Measurements from ENCODE around the gene ILDR2.

The ILDR2 gene

DNA sequence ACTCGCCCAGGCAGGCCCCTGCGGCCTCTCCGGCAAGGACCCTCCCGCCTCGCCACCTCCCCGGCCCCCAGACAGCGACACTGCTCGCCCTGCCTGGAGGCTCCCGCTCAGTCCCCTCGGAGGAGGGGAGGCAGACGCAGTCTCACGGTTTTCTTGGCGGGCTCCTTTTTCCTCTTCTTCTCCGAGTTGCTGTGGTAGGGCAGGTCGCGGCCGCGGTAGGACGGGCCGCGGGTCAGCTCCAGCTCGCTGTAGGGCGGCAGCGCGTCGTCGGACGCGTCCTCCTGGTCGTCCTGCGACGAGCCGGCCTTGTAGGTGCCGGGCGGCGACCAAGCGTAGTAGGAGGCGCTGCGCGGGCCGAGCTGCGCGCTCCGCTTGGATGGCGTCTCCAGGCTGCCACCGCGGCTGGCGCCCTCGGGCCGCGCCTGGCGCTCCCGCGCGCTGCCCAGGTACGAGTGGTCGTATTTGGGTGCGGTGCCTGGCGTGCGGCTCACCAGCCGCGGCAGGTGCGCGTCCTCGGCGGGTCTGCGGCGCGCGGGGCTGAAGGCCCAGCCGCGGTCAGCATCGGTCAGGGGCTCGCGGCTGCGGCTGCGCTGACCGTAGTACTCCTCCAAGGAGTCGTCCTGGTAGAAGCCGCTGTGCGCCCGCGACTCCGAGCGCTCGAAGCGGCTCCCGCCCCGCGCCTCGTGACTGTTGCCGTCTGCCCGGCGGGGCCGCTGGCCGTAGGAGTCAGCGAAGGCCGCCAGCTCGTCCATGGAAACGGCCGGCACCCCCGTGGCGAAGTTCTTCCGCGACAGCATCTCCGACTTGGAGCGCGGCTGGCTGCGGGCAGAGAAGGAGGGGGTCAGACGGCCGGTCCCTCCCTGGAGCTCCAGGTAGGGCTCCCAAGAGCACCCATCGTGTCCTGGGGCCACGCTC lies 54.5 kb downstream of the ILDR2 start:
- no peak for DNase-seq

DNA sequence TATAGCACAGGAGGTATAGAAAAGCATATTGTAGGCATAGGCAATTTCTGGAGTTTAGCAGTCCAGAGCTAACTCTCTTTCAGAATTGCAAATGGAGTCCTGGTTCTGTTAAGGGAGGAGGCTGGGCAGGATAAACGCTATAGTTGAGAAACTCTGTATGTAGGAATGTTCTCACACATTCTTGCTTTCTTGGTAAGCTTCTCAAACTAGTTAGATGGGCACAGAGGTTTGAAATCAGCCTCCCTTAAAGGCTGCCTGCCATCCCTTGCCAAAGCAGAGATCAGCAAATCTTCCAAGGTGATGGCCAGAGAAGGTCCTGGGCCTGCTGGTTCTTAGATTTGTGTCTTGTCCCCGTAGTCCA lies 56.4 kb downstream of the ILDR2 start:
- no peak for DNase-seq

DNA sequence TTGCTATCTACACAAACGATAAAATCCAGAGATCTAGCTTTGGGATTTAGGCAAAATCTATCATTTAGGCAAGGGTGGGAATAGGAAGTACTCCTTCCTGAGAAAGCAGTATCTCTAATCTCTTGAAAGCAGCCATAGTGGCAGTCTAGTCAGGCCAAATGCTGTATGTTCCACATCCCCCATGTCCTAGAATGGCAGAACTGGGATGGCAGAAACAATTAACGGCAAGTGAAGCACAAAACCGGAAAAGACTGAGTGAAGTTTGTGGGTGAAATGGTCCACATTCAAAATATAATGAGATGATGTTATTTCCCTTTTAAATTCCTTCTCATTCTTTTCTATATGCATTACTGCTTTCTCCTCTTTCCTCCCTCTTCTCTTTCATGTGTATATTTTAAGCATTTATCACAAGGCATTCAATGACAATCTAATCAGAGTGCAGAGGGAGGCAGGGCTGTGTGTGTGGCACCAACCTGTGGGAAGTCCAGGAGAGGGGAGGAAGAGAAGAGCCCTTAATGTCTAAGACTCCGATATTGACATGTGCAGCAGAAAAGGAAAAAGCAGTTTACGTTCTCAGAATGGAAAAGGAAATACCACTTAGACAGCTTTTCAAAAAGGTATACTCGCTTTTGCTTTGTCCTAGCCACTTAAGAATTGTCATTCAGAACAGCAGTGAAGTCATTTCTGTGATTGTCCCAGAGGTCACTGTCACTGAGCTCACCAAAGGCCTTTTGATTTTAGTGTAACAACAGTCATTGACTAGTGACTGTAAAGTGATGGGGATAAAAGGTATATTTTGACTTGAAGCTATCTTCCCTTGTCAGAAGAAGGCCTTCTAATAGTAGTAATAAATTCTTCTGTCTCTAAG lies 57.0 kb downstream of the ILDR2 start:
- DNase-seq = no peak

DNA sequence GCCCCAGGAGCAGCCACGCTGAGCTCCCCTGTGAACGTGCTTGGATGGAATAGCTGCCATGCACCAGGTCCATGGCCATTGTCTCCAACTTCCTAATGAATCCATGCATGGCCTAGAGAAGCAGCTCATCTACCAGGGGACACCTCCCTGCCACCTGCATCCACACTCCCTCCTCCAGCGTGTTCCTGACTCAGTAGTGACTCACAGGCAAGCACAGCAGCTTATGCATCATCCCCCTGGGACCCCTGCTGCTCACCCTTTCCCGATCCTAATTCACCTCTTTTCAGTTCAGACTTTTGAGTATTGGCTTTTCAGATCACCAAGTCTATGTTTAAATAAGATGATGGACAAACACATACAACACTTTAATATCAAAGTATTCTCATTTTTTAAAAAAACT lies 59.4 kb downstream of the ILDR2 start:
- no peak for DNase-seq

DNA sequence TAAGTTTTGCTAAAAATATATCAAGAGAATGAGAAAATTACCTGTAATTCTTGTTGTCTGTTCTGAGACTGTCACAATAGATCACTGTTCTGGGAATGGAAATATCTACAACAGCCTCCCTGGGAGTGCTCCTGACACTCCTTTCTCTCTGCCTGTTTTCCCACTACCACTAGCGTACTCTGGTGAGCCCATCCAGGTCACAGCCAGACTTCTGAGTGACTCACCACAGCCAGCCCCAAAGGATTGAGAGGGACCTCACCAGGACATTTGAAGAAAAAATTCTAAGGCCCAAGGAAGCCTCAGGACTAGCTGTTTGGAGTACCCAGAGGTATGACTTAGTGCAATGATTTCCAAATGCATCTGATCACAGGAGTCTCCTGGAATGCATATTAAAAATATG lies 60.3 kb downstream of the ILDR2 start:
- DNase-seq = no peak

DNA sequence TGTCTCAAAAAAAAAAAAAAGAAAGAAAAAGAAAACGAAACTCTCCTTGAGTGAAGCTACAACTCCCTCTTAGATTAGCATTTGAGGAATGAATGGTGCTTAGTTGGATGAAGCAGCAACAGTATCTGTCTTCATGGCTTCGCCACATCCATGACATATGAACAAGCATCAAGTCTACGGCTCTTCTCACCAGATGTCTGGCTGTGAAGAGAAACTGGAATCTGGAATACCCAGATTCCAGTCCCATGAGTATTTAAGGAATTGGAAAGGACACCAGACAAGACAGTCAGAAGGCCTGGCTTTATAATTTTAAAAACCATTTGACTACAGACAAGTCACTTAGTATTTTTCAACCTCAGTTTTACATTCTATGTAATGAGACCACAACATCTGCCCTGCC lies 61.2 kb downstream of the ILDR2 start:
- no peak for DNase-seq

DNA sequence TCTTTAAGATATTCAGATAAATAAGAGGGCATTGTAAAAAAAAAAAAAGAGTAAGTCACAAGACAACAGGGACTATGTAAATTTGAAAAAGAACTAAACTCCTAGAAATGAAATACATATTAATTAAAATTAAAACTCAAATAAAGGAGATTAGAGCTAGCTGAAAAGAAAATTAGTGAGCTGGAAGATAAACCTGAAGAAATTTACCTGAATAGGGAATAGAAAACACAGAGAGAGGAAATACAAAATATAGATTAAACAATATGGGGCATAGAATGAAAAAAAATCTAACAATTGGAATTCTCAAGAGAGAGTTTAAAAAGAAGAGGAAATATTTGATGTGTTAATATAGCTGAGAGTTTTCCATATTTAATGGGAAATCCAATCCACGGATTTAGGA lies 63.7 kb downstream of the ILDR2 start:
- DNase-seq = no peak

DNA sequence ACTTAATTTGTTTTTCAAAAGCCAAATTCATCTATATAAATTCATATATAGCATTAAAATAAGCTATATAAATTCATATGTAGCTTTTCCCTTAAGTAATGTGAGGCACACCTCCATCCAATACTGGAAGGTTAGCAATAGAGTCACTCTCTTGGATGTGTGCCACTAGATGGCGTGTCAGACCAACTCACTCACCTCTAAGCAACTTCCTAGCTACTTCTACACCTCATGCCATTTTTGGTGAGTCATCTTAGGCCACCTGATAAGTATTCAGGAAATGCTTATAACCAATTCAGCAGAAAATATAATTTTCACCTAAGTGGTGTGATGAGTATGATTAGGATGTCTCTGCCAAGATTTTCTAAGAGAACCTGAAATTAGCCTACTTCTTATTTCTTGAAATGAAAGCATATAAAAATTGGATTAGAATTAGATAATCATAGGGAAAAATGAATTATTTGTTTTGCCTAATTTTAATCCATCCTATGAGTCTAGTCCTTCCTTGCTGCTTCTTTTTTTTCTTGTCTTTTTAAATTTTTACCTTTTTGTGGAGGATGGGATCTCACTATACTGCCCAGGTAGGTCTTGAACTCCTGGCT lies 64.8 kb downstream of the ILDR2 start:
- DNase-seq = peak; percentile 78

DNA sequence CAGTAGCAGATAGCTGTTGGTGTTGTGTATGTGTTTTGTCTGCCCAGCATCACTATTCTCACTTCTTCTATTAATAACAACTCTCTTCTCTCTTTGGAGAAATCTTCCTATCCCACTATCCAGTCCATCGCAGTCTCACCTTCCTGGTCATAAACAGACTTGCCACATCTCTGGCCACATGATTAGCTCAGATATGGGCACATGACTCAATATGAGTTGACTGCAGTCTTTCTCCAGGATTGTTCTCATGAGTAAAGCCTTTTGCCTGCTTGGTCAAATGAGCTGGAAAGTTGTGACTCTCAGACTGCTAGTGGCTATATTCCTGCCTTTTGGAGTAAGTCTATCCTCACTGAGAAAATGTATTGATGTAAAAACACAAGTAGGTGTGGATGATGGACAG lies 66.4 kb downstream of the ILDR2 start:
- no peak for DNase-seq

DNA sequence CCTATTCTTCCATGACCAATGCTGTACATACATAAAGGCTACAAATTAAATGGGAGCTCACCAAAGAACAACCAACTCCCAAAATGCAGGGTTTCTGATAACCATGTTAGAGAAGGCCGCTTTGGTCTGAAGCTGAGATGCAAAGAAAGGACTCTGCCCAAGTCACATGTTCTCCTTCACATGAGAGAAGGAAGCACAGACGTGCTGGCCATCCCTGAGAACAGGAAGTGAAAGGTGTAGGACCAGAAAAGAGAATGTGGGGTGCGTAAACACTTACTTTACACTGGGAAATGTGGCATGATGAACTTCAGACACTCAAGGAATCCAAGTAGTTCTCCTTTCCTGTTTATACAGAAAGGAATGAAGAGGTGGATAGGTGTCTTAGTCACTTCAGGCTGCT lies 67.6 kb downstream of the ILDR2 start:
- DNase-seq = no peak

DNA sequence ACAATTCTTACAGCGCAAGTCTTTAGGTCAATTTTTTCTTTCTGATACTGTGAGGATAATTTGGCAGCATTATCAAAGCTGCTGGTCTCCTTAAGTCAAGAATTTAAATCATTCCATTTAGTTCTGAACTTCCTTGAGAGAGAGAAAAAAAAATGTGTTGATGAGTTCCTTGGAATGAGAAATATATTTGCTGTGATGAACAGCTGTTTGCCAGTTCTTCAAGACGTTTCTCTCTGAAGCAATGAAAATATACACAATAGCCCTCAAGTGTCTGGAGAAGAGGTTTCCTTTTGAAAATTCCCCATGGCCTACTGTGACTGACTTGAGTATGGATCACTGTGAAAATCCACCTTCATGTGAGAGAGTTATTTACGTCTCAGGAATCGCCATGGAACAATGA lies 68.3 kb downstream of the ILDR2 start:
- no peak for DNase-seq

DNA sequence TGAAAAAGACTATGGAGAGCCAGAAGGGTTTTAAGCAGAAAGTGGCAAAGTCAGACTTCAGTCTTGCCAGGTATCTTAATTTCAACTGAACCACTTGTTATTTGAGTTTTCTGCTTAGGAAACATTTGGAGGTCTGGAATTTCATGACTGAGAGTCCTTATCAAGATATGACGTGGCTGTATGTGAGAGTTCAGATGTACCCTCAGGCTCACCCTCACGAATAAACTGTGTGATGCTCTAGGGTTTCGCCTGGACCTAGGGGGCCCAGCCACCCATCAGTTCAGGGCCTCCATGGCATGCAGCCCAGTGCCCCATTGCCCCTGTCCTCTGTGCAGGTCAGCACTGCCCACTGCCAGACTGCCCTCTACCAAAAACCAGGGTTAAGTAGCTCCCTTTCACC lies 68.7 kb downstream of the ILDR2 start:
- DNase-seq = no peak

DNA sequence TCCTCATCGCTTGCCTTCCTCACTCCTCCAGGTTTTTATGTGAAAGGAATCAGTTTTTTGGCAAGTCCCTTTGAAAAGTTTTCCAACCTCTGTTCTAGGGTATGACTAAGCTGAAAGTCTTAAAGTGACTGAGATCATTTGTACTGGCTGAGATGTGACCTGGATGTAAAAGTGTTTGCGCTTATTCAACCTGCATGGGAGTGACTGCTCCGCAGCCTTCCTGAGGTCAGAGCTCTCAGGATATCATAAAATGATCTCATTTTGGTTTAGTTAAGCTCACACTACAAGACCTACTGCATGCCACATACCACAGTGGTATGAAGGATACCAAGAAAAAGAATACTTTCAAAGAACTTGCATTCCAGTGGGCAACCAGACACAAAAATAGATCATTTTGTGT lies 69.4 kb downstream of the ILDR2 start:
- DNase-seq = no peak

DNA sequence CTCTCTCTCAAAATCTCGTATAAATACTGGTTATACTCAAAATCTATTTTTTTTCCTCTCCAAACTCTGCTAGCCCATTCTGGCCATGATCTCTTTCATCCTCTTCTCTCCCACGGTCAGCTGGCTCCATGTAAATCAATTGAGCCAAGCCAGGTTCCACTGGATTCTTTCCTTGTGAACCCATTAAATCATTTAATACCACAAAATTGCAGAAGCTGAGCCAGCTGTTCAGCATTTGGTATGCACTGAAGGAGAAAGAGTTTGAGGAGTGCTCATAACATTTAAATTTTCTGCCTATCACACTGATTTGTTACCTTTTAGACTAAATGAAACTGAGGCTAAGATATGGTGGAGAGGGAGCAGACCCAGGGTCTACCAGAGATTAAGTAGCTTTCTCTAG lies 70.2 kb downstream of the ILDR2 start:
- no peak for DNase-seq

DNA sequence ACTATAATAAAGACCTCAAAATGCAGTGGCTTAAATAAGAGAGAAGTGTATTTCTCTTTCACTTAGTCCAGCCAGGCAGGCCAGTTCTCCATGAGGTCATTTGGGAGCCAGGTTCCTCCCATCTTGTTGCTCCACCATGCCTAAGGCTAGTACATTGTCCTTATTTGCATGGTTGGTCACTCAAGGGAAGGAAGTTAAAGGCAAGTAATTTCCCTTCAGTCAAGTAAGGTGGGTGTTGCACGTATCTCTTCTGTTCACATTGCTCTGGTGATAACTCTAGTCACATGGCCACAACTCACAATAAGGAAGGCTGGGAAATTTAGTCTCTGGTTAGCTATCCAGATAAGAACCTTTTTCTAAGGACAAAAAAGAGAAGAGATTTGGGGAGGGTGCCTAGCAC lies 72.1 kb downstream of the ILDR2 start:
- no peak for DNase-seq

DNA sequence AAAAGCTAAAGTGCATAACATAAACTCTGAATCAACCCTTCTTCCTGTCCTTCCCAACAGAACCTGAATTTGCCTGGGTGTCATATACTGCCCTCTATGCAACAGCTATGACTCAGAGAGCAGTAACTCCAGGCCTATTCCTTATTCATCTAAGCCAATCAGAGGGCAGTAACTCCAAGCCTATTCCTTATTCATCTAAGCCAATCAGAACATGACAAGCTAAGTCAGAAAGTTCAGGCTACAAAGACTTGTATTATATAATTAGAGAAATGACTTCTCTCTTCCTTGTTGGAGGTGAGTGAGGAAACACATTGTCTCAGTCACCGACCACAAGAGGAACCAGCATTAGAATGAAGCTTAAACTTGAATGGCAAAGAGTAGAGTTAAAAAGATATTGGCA lies 73.1 kb downstream of the ILDR2 start:
- DNase-seq = no peak

DNA sequence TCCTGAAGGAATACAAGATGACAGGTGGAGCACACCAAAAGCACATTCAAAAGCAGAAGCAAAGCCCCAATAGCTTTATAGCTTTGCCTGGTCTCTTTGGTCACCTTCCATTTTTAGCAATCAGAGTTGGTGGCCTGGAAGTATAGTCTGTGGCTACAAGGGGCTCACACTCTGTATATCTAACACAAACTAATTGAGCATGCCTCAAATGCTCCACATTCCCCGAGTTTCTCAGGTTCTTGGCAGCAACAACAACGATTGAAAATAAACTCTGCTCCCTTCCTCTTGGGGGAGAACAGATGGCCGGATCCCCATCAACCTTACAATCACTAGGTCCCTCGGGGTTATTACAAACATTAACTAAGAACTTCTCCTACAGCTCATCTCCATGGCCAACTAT lies 74.4 kb downstream of the ILDR2 start:
- DNase-seq = no peak

DNA sequence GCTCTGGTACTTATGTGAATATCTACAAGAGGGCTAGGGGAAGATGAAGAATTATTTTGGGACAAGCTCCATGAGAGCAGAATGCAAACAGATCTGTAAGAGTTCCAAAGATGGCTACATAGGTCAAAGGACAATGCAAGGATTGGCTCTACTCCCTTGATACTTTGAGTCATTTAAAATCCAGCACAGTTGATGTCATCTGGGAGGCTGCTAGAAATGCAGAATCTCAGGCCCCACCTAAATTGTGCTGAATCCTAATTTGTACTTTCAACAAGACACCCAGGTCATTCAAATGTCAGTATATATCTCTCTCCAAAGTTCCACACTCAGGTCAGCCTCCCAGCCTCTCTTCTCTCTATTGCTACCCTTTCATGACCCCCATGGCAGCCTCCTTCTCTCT lies 75.6 kb downstream of the ILDR2 start:
- no peak for DNase-seq

DNA sequence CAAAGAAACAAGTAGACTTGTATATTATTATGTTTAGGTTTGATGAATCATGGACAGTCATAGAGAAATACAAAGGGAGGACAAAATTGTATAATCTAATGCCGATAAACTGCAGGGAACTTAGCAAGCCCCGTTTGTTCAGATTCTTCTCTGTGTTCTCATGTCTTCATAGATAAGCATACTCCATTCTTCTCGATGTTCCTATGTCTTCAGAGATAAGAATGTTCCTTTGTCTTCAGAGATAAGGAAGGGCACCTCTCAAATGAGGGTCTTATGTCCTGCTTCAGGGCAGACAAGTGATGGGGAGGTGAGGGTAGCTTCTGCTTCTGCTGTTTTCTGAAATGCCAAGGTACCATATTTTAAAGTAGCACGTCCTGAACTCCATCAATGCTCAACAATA lies 79.6 kb downstream of the ILDR2 start:
- no peak for DNase-seq

DNA sequence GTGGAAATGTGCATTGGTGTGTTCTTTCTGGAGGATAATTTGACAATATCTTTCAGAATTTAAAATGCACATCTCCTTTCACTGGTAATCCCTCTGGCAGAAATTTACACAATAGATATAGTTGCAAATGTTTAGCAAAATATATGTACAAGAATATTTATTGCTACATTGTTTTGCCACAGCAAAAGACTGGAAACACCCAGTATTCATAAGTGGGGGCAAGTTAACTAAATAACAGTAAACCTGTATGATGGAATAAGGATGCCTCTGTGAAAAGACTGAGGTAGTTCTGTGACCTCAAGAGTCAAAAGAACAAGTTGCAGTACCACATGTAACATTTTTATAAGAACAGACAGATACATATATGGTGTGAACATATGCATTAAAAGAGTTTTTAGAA lies 85.6 kb downstream of the ILDR2 start:
- DNase-seq = no peak

DNA sequence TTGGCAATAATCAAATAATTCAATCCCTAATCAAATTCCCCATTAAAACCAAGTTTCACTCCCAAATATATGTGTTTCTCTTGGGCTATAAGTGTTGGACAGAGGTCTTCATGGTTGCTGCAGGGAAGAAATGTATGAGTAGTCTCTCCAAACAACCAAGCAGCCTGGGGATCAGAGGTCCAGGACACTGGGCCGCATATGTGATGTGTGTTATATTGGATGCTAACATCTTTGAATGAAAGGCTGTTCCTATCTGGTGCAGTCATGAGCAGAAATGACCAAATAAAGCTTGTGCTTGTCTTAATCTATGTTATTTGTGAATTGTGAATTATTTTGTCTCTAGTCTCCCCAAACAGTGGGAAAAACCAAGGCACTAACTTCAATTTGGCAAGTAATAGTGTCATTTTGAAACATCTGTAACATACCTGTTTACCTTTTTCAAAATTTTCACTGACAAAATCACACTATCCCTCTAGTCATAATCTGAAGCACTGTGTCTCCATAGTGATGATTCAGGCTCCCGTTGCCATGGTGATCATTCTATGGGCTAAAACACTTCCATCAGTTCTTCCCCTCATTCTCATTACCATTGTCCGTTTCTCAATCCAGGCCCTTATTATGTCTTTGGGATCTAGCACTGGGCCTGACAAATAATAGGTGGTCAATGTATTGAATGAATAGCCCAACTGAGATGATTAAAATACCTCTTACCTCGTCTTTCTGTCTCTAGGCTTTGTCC lies 86.8 kb downstream of the ILDR2 start:
- DNase-seq = no peak

DNA sequence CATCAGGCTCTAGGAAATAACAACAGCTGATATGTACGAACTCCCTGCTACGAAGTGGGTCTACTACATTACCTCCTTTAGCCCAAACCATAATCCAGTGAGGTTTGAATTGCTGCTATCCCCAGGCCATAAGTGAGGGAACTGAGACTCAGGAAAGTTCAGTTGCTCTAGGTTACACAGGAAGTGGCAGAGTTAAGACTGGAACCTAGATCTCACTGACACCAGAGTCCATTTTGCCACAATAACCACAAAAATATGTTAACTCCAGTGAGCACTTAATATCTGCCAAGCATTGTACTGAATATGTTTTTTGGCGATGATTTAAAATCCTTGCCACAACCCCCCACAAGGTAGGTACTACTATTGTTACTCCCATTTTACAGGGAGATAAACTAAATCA lies 90.4 kb downstream of the ILDR2 start:
- no peak for DNase-seq

DNA sequence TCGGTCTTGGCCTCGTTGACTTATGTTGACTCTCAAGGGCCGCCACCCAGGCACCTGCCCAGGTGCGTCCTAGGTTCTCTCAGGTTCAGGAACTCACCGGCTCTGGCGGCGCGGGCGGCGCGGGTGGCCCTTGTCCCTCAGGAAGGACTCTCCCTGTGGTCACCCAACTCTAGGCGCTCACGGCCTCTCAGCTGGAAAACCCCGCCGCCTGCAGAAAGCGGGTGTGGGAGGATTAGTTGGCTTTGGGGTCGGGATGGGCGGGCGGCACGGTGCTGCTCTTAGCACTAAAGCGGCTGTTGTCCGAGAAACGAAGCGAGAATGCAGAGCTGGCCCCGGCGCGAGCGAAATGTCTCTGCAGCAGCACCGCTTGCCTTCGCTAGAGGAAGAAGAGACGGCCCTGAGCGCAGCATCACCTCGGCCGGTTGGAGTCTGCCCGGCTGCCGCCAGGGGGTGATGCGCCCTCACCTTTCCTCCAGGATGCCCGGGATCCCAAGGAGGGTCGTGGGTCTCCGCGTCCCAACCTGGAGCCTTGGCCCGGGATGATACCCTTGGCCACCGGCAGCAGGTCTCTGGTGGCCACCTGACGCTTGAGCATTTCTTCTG lies 91.2 kb downstream of the ILDR2 start:
- DNase-seq = no peak

All from NCI-H1436 treated with DMSO at 0.1 percent for 48 hours (cell line).